Suprapubic skin (tissue), 4 donors: Measurements from ENCODE around the gene CCDC57. TPM values are rescaled to one million over a fixed set of nuclear protein-coding genes. Genes with fewer than 3 reads are reported as not detected.

Source experiments
- DNase-seq, 2 donors: peaks; one replicate each; pipeline ENCODE4 v3.0.0-alpha.2; 2019; ENCODE audit warnings: low spot score in 2 of 2
- H3K27ac ChIP-seq: fragments of 200-600 bp; sonication (generic); one replicate; pipeline ENCODE4 v1.5.1; 2019
- H3K27me3 ChIP-seq: fragments of 200-600 bp; sonication (generic); one replicate; pipeline ENCODE4 v1.5.1; 2019
- H3K36me3 ChIP-seq: fragments of 200-600 bp; sonication (generic); one replicate; pipeline ENCODE4 v1.5.1; 2019
- H3K4me1 ChIP-seq: fragments of 200-600 bp; sonication (generic); one replicate; pipeline ENCODE4 v1.5.1; 2019
- H3K4me3 ChIP-seq: fragments of 200-600 bp; sonication (generic); one replicate; pipeline ENCODE4 v1.5.1; 2019; ENCODE audit warnings: mild to moderate bottlenecking
- H3K9me3 ChIP-seq: fragments of 200-600 bp; sonication (generic); one replicate; pipeline ENCODE4 v1.5.1; 2019
- CTCF ChIP-seq, 2 donors: fragments of 200-600 bp in 1 of 2; fragments of 450-650 bp in 1 of 2; sonication (generic) in 1 of 2; IDR thresholded peaks; one replicate each; pipeline ENCODE4 v1.5.1; 2016 to 2019; ENCODE audit warnings: antibody characterized with exemption in 2 of 2, mild to moderate bottlenecking in 1 of 2, moderate library complexity in 1 of 2
- EP300 ChIP-seq: sonication (generic); formaldehyde crosslinking; IDR thresholded peaks from one replicate; pipeline ENCODE4 v1.6.1; 2017; ENCODE audit warnings: antibody characterized with exemption
- POLR2A ChIP-seq, 2 donors: fragments of 450-650 bp; IDR thresholded peaks; one replicate each; pipeline ENCODE4 v1.6.1; 2017; ENCODE audit warnings: antibody characterized with exemption in 2 of 2, mild to moderate bottlenecking in 2 of 2, moderate library complexity in 2 of 2
- POLR2AphosphoS5 ChIP-seq, 3 donors: sonication (generic); formaldehyde crosslinking; IDR thresholded peaks; one replicate each; pipeline ENCODE4 v1.6.1; 2017; ENCODE audit warnings: antibody characterized with exemption in 3 of 3
- WGBS: methylation state at CpG from one replicate; pipeline ENCODE4 v1.1.5; 2018; 5-methylcytosine and 5-hydroxymethylcytosine counted together
- total RNA-seq, 4 donors: library from RNA; depleted of rRNA; stranded (reverse); fragments of >200 nt; gene quantifications; one replicate each; pipeline ENCODE4 v1.1.0, GENCODE V29; 2016

CCDC57 gene
- total RNA-seq, 4 donors from 2014 or later, result 16.1 to 29.8 (median 20.3) TPM

GRCh38 chr17:82126556-82127314 lies 85.9 kb downstream of the CCDC57 start:
- Histone ChIP-seq H3K36me3 (peaks cover 15% of the 10 kb centered on the region), H3K27me3 (no peaks in the 10 kb centered on the region), H3K4me1 (no peaks in the 10 kb centered on the region), H3K27ac (no peak overlapping the region), H3K9me3 (no peaks in the 10 kb centered on the region), H3K4me3 (no peak overlapping the region)
- no peak for TF ChIP-seq POLR2AphosphoS5 (IDR thresholded peaks at IDR 0.05)
- no peak for TF ChIP-seq EP300
- no peak for TF ChIP-seq CTCF (IDR thresholded peaks at IDR 0.05)
- no peak for TF ChIP-seq POLR2A (IDR thresholded peaks at IDR 0.05)
- DNase-seq, result no peak
- 87% methylated on average over 34 of the region's 35 CpGs for WGBS

- TF ChIP-seq POLR2A (IDR thresholded peaks at IDR 0.05), result no peak
- no peak for TF ChIP-seq EP300
- TF ChIP-seq POLR2AphosphoS5 (IDR thresholded peaks at IDR 0.05), result no peak
- TF ChIP-seq CTCF (IDR thresholded peaks at IDR 0.05), result no peak
- Histone ChIP-seq H3K36me3 (peaks cover 15% of the 10 kb centered on the region), H3K4me1 (no peaks in the 10 kb centered on the region), H3K9me3 (no peaks in the 10 kb centered on the region), H3K4me3 (no peak overlapping the region), H3K27me3 (no peaks in the 10 kb centered on the region), H3K27ac (no peak overlapping the region)
- 86% methylated on average over 4 of the region's 4 CpGs for WGBS
- no peak for DNase-seq
Measured at GRCh38 chr17:82124101-82124500, 88.5 kb downstream of the CCDC57 start.

- Histone ChIP-seq H3K27ac (no peak overlapping the region), H3K27me3 (no peaks in the 10 kb centered on the region), H3K36me3 (peaks cover 6% of the 10 kb centered on the region), H3K4me3 (no peak overlapping the region), H3K9me3 (no peaks in the 10 kb centered on the region), H3K4me1 (no peaks in the 10 kb centered on the region)
- DNase-seq, result no peak
- no peak for TF ChIP-seq POLR2AphosphoS5 (IDR thresholded peaks at IDR 0.05)
- no peak for TF ChIP-seq POLR2A (IDR thresholded peaks at IDR 0.05)
- TF ChIP-seq EP300, result no peak
- TF ChIP-seq CTCF (IDR thresholded peaks at IDR 0.05), result no peak
- 89% methylated on average over 22 of the region's 32 CpGs for WGBS
Measured at GRCh38 chr17:82121660-82122629, 90.7 kb downstream of the CCDC57 start.

GRCh38 chr17:82121246-82121645 lies 91.4 kb downstream of the CCDC57 start:
- Histone ChIP-seq H3K4me3 (no peak overlapping the region), H3K27me3 (no peaks in the 10 kb centered on the region), H3K36me3 (no peaks in the 10 kb centered on the region)

More at GRCh38 chr17:82121246-82121645, 91.4 kb downstream of the CCDC57 start:
- no peaks in the 10 kb centered on the region for H3K4me1 ChIP-seq
- H3K9me3 ChIP-seq, result no peaks in the 10 kb centered on the region
- 91% methylated on average over 4 of the region's 4 CpGs for WGBS
- no peak overlapping the region for H3K27ac ChIP-seq
- no peak for DNase-seq
- no peak for TF ChIP-seq POLR2A (IDR thresholded peaks at IDR 0.05)
- no peak for TF ChIP-seq CTCF (IDR thresholded peaks at IDR 0.05)
- TF ChIP-seq EP300, result no peak
- no peak for TF ChIP-seq POLR2AphosphoS5 (IDR thresholded peaks at IDR 0.05)
